Measurements from ENCODE around the gene LRRC55.

DNA sequence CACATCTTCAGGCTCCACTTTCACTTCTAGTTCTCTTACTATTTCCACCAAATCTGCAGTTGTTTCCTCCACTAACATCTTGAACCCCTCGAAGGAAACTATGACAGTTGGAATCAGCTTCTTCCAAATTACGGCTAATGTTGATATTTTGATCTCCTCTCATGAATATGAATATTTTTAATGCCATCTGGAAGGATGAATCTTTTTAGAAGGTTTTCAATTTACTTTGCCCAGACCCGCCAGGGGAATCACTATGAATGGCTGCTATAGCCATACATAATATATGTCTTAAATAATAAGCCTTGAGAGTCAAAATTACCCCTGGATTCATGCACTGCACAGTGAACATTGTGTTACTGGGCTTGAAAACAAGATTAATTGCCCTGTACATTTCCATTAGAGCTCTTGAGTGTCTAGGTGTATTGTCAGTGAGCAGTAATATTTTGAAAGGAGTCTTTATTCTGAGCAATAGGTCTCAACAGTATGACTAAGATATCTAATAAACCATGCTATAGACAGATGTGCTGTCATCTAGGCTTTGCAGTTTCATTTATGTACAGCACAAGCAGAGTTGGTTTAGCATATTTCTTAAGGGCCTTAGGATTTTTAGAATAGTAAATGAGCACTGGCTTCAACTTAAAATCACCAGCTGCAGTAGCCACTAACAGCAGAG, 48.3 kb upstream of the LRRC55 start:
- TF ChIP-seq CTCF (IDR thresholded peaks at IDR 0.05; ENCODE audit: poor library complexity) (no peak), EZH2 (IDR thresholded peaks at IDR 0.05; ENCODE audit: borderline replicate concordance) (no peak), EZH2phosphoT487 (IDR thresholded peaks at IDR 0.05; ENCODE audit: low read depth, severe bottlenecking, unreplicated experiment) (no peak)

Measured in hepatocyte (in vitro differentiated cells).